Superior temporal gyrus (tissue), 1 donor: ENCODE results near the gene SLC38A8.
A peak's percentile ranks its signal among the peaks of the same experiment; 100 is the strongest.

Source experiments
- DNase-seq: peaks from one replicate; pipeline ENCODE4 v3.0.0-alpha.2; 2016; ENCODE audit errors: extremely low spot score

The SLC38A8 gene

DNA sequence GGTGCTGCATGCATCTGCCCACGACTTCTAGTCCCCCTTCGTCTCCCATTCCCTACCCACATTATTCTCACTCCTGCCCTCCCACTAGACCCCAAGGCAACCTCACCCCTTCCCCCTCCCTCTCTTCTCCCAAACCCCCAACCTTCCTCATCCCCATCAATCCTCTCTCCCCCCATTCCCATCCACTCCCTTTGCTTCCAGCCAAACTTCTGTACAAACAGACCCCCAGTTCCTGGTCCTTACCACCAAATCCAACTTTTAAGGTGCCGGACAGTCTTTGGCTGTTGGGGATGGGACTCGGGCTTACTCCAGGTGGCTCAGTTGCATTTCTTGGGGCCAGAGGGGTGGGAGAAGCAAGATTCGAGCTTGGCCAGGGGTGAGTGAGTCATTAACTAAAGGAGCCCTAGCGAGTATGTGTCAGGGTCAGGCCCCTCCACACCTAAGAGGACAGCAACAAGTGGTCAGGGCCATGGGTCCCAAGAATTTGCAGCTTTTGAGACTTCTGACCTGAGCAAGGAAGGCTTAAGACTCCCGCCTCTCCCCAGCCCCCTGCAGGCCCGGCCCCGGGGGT, at the start of gene SLC38A8:
Gene SLC38A8 (minus strand): TSS at position 488 of the 571 bp plus-strand sequence. CDS start 638 bp downstream, outside the sequence.
- DNase-seq: no peak

DNA sequence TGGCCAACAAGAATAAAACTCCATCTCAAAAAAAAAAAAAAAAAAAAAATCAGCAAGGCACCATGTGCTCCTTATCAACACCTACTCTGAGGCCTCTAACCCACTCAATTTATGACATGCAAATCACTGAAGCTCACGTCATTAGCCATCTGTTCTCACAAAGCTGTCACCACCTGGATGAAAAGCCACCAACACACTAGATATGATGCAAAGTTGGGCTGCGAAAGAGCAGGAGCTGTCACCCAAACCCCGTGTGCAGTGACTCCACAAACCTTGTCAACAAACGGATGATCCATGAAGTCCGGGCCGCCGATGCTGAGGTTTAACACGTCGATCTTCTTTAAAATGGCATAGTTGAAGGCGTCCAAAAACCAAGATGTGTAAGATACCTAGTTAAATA, 48.9 kb upstream of the SLC38A8 start:
- DNase-seq: no peak

DNA sequence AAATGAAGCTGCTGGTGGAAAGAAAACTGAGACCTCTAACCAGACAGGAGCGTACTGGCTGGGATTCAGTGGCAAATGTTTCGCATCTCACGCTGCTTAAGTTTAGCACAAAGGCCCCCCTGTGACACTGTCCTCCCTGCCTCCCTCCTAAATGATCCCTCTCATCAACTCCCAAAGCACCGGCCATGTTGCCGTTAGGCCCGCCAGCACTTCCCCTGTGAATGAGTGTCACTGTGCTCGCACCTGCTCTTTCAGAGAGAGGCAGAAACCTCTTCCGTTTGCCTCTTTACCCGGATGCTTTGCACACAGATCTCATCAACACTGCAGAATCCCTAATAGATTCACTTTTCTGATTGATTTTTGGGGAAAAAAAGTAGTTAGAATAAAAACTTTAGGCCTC, 47.6 kb upstream of the SLC38A8 start:
- no peak for DNase-seq

DNA sequence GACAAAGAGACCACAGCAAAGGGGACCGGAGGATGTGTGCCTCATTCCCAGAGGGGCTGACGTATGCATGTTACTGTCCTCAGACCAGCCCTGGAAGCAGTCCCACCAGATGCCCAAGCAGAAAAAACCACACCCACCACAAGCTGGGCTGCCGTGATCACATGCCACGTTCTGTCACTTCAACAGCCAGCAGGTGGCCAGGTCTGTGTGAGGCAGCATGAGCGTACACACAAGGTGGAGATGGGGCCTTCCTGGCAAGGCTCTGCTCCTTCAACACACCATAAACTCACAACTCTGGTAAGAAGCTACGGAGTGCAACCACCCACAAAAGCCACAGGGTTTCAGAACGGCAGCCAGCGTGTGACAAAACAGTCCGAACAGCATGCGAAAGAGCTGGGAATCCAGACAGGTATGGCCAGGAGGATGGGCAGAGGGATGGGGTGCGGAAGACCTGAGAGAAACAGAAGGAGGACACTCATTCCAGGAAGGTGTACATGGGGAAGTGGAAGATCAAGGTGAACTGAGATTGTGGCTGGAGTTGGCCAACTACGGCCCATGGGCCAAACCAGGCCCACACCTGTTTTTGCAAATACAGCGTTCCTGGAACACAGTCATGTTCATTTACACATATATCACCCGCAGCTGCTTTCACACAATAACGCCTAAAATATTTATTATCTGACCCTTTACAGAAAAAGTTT, 46.2 kb upstream of the SLC38A8 start:
- DNase-seq: no peak

DNA sequence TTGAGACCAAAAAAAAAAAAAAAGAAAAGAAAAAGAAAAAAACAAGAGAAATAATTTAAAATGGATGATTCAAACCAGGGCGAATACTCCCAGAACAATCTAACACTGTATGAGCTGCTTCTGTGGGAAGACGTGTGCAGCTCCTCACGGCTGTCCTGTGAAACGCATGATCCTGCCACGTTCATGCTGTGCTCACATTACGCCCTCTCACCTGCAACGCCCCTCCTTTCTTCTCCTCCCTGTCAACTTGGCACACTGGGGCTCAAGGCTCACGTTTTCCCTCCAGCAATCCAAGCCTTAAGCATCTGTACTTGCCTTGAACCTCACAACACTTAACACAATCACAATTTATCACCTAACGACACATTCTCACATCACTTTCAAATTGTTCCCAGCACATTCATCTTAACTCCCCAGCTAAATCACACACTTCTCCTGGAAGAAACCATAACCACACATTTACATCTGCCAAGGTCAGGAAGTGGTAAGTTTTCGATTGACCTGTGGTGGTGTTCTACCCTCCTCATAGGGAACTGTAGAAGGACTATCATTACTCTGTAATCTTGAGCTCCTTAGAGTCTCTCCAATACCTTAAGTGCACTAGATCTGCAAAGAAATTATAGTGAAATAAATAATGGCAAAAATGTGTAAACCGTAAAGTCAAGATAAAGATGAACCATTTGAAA, 45.0 kb upstream of the SLC38A8 start:
- DNase-seq: peak; percentile 27

DNA sequence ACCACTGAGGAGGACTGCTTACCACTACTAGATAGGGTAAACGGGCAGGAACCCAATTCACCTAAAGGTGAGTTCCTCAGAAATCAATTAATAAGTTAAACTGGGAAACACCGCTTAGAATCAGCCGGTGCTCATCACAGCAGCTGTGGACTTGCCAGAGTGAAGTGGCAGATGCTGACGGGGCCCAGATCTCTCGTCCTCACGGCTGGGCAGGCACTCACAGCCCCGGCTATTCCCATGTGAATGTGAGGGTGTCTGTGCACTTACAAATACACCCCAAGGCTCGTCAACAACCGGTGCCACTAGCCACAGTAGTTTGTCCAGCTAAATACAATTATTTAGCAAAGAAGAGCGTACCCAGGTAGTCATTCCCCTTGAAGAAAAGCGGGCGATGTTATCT, 44.4 kb upstream of the SLC38A8 start:
- DNase-seq: no peak

DNA sequence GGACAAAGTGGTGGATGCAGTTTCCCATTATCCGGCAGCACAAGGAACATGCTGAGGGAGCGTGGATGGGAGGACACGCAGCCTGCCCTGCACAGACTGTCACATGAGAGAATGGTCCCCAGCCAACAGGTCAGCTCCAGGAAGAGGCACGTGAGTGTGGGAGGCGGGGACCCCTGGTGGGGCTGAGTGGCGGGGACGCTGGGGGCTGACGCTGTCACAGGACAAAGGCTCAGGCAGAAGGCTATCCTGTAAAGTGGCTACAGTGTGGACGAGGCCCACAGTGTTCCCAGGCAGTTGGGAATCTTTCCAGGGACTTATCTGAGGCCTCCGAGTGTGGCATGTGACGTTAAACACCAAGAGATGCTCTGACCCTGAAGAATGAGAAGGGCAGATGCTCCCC, 43.7 kb upstream of the SLC38A8 start:
- DNase-seq: no peak

DNA sequence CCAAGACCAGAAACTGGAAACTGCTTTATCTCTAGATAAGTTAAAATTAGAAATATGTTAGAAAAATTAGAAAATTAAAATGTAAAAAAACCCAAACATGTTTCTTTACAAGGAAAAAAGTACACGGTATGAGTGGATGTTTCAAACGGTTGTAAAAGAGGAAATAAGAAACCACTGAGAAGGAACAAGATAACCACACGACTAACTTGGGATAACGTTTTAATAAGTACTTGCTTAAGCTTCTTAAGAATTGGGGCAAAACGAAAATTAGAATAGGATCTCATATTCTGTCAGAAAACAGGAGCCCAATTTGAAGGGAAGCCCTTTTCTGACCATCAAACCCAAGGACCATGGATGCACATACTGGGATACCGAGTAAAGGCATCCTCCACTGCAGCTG, 43.2 kb upstream of the SLC38A8 start:
- DNase-seq: no peak

DNA sequence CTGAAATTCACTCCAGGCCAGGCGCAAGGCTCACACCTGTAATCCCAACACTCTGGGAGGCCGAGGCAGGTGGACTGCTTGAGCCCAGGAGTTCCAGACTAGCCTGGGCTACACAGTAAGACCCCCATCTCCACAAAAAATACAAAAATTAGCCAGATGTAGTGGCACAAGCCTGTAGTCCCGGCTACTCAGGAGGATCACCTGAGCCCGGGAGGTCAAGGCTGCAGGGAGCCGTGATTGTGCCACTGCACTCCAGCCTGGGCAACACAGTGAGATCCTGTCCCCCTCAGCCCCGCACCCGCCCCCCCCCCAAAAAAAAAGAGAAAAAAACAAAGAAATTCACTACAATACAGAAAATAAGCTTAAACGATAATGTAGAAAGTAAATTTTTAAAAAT, 42.7 kb upstream of the SLC38A8 start:
- no peak for DNase-seq

DNA sequence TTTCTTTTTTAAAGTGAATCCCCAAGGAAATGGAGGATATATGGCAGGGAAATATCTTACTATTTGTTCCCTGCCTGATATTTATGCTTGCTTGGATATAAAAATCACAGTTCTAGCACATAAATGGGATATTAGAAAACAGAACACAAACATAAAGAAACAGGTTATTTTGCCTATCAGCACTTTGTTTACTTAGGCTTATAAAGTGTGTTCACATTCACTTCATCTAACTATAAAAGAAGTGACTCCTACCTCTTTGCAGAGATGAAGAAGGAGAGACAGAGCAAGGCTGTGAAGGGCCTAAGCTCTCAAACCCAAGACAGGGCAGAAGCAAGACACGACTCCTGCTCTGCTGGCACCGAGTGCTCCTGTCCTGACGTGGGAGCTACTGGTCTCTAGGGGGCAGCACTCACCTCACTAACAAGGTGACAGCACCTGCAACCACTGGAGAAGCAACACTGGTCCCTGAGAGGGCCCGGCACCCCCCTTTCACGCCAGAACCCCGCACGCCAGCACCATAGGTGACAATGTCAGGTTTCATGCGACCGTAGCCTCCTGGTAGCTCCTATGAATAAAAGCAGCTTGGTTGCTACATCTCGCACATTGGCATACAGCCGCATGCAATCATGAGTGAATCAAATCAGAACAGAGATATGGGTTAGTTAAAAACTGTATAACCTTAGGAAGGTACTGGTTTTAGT, 42.1 kb upstream of the SLC38A8 start:
- peak; percentile 58 for DNase-seq

DNA sequence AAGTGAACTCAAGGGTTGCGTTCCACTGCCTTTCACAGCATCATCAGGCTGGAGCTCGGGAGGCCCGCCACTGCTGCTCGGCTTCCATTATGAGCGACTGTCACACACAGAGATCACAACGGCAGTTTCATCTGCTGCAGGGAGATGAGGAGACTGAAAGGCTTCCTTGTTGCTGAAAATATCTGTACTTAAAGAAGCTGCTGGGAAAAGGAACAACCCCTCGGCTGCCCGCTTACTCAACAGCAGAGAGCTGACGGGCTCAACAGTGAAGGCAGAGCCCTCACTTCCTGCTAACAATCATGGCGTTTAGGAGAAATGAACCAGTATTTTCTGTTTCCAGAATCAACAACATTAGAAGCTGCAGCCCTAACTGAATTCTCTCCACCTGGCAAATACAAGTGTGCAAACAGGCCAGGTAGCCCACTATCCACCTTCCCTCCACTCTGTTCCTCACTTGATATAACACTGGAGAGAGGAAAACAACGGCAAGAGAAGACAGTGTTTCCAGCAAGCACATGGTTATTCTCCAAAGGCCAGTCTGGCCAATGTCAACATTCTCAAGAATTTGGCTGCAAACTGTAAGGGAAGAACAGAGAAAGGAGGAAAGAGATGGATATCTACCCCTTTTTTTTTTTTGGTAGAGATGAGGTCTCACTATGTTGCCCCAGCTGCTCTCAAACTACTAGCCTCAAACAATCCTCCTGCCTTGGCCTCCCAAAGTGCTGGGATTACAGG, 40.4 kb upstream of the SLC38A8 start:
- DNase-seq: peak; percentile 15

DNA sequence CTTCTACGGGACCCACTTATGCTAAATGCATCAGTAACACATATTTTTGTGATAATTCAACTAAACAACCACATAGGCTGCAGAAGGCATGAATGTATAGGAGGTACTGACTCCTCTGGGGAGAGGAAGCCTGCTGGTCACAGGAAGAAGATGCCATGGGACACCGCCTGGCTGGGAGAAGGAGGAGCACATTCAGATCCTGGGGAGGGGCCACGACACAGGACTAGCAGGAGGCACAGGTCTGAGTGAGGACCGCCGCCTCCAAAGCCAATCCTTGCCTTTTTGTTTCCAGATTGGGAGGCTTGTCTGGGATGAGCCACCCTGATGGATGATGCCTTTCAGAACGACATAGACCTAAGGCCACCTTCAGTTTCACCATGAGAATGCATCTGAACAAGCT, 39.5 kb upstream of the SLC38A8 start:
- no peak for DNase-seq

DNA sequence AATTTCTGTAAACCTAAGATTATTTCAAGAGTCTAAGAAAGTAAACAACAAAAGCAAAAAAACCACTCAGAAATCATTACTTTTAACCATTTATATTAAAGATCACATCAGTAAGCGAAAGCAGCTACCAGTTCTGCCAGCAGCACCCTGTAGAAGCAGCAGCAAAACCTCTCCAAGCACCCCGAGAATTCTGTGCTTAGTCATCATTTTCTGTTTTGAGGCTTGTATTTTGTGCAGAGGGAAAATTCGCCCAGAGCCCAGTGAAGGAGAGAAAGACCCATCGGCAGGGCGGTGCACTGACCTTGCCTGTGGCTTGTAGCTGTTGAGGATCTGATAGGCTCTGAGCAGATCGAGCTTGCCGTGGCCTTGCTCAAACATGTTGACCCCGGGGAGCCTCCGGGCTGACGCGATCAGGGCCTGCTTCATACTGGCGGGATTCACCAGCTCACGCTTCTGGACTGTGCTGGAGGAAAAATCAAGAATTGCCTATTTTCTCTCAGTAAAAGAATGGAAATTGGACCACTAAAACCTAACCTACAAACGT, 38.9 kb upstream of the SLC38A8 start:
- DNase-seq: no peak

DNA sequence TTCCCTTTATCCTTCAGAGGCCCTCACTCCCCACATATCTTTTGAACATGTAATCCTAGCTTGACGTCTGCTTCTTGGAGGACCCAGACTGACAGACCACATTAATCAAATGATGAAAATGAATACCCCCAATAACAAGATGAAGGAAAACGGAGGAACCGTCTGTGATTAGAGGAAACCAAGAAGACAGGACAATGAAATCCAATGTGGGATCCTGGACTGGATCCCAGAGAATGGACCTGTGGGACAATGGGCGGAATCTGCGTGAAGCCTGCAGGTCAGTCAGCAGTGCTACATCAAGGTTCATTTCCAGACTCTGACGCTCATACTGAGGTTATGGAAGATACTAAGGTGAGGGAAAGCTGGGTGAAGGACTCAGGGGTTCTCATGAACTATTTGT, 38.2 kb upstream of the SLC38A8 start:
- no peak for DNase-seq

DNA sequence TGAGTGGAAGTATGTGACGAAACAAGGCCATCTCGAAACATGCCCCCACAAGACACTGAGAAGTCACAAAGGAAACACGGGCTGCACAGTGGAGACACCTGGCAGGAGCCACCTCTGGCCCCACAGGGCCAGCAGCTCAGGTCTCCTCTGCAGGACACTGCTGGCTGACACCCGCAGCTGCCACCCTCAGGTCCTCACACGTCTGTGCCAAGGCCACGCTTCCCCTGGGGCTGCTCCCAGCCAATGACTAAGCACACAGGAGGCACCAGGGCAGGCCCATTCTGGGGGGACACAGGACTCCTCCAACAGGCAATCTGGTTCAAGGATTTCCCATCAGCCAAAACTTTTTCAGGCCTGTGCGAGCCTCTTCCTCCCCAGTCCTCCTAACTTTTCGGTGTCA, 37.8 kb upstream of the SLC38A8 start:
- no peak for DNase-seq

DNA sequence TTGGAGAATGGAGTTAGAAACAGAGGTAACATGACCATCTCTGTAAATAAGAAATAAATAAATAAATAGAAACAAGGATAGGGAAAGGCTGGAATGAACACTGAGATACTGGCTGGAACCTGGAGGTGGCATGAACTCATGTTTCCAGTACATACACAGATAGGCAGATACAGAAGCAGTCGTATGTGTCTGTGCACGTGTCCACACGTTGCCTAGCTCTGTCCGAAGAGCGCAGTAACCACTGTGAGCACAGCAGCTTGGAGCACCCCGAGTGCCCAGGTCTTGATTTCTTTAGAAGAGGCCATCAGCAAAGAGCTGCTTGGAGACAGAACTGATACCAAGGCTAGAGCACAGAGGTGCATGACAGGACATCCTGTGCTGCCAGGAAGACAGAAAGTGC, 37.1 kb upstream of the SLC38A8 start:
- DNase-seq: no peak

DNA sequence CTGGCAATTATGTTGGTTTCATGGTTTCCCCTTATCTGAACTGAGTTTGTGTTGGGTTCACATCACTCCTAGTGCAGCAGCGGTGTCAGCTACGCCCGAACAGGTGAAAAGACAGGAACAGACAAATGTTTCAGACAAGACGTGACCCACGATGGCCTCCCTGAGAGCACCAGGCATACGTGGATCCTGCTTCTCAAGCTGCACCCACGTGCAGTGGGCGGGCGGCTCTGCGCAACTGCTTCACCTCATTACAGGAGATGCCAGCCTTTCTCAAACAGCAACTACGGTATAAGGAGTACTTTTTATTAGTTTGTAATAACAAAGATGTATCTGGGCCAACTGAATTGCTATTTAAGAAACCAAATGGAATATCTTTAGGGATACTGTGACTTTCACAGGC, 32.8 kb upstream of the SLC38A8 start:
- DNase-seq: no peak

DNA sequence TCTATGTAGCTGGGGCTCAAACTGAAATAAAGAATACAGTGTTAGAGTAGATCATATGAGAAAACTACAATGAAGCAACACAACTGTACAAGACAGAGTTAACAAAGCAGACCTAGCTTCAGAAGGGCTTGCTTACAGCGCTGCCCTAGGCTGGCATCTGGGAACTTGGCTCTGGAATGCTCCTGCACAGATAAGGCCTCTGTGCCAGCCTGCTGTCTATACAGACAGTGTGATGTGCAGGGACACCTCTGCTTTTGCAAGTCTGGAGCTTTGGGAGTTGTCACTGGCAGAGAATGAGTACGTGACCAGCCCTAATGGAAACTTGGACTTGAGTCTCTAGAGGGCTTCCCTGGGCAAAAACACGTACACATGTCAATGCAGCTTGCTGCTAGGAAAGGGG, 32.1 kb upstream of the SLC38A8 start:
- DNase-seq: no peak

DNA sequence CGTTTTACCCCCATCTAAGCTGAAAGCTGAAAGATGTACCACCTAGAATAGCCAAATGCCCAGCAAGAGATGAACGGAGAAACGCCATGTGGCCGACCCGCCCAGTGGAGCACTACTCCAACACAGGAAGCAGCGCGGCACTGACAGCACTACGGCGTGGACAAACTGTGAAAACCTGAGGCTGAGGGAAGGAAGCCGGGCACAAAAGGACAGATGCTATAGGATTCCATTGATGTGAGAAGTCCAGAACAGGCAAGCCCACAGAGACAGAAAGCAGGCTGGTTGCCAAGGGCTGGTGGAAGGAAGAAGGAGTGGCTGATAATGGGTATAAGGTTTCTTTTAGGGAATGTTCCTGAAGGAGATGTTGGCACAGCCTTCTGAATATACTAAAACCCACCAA, 29.4 kb upstream of the SLC38A8 start:
- DNase-seq: no peak

DNA sequence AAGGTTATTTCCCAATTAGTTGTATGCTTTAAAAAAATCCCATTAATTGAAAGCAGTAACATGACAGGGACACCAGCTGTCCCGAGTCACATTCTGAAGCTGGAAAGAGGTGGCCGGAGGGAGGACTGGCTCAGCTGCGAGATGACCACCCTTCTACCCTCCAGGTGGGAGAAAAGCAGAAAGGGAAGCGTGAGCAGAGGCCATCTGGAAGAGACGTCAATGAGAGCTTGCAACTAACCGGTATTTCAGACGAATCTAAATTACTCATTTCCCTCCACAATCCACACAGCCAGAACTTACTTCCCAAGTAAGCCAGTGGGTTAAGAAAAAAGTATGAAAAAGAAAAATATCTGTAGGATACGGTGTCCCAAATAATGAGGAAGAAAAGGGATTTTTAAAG, 28.5 kb upstream of the SLC38A8 start:
- no peak for DNase-seq

DNA sequence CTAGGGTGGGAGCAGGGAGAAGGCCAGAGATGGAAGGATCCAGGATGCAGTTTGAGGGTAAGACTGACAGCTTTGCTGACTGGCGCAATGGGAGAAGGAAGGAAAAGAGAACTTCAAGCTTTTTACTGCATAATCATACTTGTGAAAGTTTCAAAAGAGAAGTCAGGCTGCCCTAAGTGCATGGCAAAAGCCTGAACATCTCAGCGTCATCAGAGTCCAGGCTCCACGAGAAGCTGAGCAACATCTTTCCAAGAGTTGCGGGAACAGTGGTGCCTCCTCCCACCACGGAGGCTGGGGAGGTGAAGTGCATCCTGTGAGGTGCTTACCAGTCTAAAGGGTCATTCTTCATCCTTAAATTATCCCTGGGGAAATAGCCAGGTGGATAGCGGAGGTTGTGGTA, 26.9 kb upstream of the SLC38A8 start:
- DNase-seq: no peak
